Mucosa of gallbladder (tissue), 1 donor: ENCODE data around the gene NID2. TPM values are rescaled to one million over a fixed set of nuclear protein-coding genes. Genes with fewer than 3 reads are reported as not detected.

Source experiments
- DNase-seq: peaks from one replicate; pipeline ENCODE4 v3.0.0-alpha.2; 2020; ENCODE audit warnings: low spot score
- total RNA-seq: library from RNA; stranded (reverse); gene quantifications from one replicate; pipeline ENCODE4 v1.2.1, GENCODE V29; 2021
- donor health status: DM: no; HTN: no; CAD: no.

NID2 gene
- total RNA-seq, 1 donor from 2014 or later = 14.6 TPM

DNA sequence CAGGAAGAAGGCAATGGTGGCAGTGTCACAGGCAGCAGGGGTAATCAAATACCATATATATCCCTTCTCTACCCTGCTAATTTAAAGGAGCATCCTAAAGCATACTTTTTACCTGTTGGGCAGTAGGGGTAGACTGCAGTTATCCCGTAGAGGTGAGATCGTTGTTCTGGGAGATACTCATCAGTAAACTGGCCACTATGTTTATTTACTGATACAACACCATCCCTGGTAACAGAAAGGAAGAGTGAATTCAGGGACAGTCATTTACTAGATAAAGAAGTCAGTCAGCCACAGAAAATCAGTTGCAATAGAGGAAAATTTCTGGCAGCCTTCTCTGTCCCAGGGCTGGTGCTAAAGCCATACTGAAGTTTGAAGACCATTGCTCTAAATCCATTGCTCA is 63.2 kb downstream of the NID2 start:
- DNase-seq = no peak

- no peak for DNase-seq
Observed at GRCh38 chr14:52003324-52003723, 65.5 kb downstream of the NID2 start.

DNA sequence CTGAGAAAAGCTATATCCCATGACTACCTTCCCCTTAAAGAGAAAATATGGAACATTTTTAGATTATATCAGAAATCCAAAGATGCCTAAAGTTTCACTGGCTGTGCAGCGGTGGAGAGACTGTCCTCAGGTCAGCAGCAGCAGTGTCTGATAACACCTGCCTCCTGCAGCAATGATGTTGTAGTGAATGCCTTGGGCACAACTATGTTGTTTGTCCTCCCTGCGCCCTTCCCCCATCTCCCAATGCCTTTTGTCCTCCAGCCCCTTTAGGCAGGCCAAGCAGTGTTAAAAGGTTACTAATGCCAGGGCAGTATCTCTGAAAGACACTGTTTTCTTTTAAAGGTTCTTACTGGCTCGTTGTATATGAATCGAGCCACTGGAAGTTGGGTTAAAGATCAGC is 66.3 kb downstream of the NID2 start:
- no peak for DNase-seq

DNA sequence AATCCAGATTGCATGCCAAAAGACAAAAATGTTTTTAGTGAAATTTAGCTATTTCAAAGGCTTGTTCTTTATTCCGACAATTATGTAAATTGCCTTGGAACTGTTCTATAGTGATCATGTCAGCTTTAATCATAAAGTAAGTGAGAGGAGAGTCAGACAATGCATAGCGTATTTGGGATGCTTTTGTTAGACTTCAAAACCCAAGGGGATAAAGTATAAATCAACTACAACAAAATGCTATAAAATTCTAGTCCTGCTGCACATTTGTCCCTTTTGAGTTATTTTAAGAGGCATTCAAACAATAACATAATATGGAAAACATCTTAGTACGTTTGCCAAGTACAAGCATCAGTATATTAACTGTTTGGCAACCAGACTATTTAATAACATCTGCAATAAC is 68.2 kb downstream of the NID2 start:
- DNase-seq = no peak

DNA sequence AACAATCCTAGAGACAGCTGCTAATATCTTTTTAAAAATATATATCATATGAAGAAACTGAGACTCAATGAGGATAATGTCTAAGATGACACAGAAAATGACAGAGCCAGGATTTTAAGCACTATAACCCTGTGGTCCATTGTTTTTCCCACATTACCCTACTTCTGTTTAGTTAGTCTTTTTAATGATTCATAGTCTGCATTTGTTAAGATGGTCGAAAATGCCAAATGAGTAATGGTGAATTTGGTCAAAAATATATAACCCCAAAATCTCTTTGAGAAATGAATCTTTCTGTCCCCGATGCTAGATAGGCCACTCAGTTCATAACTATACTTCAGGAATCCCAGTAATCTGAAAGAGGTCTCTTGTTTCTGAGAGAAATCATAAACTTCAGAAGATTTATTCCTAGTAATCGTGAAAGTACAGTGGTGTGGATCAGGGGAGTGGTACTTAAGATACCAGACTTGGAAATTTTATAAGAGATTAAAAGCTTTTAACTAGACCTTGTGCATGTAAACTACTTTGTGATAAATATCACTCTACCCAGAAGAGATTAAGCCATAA is 68.8 kb downstream of the NID2 start:
- no peak for DNase-seq

DNA sequence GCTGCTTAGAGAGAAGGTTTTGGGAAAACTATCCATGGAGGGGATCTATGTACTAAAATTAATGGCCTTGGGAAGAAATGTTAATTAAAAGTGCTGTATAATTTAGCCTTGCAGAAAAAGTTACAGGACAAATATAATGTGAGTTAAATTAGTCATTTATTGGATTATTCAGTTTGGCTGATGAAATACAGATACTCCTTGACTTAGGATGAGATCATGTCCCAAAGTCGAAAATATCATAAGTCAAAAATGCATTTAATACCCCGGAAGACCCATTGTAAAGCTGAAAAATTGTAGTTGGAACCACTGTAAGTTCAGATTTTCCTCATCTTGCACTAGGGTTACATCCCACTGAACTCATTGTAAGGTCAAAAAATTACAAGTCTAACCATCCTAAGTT is 69.8 kb downstream of the NID2 start:
- no peak for DNase-seq

- no peak for DNase-seq
Observed at GRCh38 chr14:51998348-51998747, 70.5 kb downstream of the NID2 start.

GRCh38 chr14:51996148-51996746 is 72.6 kb downstream of the NID2 start:
- DNase-seq = no peak

GRCh38 chr14:51993285-51993920 is 75.5 kb downstream of the NID2 start:
- DNase-seq = no peak

DNA sequence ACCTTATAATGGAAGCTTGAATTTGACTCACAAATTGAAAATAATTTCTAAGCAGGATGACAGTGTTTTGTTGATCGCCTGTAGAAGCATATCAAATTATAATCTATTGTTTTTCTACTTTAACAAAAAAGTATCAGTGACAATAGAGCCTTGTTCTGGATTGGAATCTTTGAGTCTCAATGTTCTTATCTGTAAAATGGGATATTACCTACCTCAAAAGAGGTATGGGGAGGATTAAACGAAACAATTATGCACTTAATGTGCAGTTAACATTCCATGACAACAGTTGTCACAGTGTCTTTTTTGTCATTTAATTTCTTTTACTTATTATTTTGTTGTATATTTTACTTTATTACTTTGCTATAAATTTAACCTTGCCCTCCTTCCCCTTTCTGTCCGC is 78.4 kb downstream of the NID2 start:
- no peak for DNase-seq

DNA sequence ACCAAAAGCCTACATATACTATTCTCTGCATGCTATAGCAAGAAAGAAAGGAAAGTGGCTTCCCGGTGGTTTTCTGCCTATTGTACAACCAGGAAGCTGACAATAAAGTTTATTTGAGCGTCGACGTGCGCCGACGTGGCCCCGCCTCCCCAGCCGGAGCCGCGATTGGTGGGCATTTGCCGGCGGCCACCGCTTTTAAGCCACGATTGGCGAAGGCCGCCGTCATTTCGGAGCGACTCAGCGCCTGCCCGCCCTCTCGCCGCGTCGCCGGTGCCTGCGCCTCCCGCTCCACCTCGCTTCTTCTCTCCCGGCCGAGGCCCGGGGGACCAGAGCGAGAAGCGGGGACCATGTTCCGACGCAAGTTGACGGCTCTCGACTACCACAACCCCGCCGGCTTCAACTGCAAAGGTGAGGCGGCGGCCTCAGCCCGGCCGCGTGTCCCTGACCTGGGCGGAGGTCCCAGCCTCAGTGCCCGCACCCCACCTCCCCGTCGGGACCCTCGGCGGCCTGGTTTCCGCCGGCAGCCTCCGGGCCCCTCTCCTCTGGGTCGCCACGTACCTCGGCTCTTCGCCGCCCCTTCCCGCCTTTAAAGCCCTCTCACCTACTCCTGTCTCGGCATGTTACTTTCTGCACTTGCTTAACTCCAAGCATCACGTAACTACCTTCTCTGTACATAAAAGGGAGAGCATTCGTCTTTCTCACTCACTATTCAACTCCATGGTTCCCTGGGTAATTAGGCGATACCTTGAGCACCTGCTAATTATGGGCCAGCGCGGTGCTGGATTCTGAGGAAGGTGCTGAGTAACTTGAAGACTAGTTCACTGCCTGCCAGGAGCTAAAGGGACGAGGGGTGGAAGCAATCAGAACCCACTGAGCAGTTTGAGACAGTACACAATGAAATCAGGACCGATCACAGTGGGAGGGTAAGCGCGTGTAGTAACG is 79.3 kb downstream of the NID2 start, which contains the start of gene RTRAF:
Gene RTRAF (plus strand): TSS at position 254 of the 942 bp plus-strand sequence. CDS start 94 bp downstream, at position 348.
- DNase-seq = peak; percentile 94

- DNase-seq = no peak
Observed at GRCh38 chr14:51988221-51988620, 80.6 kb downstream of the NID2 start.

- DNase-seq = no peak
Observed at GRCh38 chr14:51981218-51981854, 87.5 kb downstream of the NID2 start.

- DNase-seq = peak; percentile 88
Observed at GRCh38 chr14:51979088-51979709, 89.7 kb downstream of the NID2 start.

DNA sequence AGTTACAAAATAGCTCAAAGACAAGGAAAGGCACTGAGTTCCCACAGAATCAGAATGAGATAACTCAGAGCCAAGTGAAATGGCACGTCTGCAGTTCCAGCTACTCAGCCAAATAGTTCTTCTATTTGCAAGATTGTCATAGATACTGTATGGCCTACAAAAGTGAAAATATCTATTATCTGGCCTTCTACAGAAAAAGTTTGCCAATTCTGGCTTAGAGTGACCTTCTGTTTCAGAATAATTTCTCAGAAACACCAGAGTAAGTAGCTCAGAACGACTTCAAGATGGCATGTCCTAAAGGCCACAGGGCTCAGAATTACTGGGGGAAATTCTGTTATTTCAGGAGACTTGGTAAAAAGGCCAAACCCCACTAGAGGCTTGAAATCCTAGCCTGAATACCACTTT is 90.2 kb downstream of the NID2 start:
- no peak for DNase-seq

DNA sequence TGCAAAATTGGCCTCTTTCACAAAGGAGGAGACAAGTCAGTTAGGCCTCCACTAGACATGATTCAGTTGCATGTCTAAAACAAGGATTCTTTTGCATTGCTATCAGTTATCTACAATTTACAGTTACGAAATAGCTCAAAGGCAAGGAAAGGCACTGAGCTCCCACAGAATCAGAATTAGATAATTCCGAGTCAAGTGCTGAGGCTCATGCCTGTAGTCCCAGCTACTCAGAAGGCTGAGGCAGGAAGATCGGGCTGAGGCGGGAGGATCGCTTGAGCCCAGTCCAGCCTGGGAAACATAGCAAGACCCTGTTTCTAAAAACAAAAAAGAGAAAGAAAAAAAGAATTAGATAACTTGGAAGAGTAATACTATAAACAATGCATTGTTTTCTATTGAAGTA is 91.8 kb downstream of the NID2 start:
- DNase-seq = no peak

DNA sequence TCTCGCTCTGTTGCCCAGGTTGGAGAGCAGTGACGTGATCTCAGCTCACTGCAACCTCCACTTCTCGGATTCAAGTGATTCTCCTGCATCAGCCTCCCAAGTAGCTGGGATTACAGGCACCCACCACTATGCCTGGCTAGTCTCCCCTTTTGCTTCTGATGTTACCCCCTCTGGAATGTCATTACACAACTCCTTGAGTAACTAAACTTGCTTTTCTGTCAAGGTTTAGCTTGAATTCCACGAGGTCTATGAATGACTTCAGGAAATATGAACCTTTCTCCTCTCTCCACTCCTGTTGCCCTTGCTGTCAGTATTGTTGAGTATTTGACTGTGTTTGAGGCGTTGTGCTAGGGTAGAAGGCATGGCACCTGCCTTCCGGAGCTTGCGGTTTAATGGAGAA is 96.3 kb downstream of the NID2 start:
- no peak for DNase-seq

DNA sequence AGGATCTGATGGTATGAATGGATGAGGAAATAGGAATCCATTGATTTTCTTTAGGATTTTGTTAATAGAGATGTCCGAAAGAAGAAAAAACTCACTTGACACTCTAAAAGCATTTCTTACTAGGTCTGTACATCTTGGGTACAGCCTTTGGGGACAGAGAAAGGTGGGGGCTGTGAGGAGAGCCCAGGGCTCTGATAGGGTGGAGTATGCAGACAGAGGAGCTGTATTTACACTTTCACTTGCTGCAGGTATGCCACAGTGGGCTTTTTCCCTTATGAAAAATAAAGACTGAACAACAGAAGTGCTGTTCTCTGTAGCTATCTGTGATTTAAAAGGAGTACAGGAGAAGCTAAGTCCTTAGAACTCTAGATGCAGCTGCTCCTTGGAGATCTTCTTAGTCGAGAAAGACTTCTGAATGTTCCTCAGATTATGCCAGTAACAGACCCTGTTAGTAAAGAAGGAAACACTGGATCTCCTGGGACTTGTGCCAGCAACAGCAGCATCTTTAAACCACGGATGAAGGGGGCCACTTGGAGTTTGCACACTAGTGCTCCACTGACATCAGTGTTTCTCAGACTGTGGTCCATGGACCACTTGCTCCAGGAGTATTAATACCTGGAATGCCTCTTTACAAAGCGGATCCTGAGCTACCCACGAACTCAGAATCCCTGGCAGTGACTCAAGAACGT is 98.9 kb downstream of the NID2 start:
- DNase-seq = no peak

DNA sequence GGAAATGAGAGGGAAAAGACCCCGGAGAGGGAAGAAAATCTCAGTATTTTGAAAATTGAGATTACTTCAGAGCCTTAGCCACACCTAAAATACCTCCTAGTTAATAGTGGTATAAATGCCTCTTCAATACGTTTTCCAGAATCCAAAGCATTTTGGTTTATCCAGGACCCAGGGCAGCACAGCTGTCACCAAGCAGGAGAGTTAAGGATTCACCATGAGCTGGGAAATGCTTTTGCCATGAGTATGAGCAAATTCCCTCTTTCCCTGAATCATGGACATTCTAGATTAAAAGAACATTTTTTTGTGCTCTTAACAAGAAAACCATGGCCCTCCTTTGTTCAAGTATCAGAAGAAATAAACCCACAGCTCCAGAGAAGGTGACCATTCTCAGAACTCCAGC is 101.3 kb downstream of the NID2 start:
- no peak for DNase-seq

DNA sequence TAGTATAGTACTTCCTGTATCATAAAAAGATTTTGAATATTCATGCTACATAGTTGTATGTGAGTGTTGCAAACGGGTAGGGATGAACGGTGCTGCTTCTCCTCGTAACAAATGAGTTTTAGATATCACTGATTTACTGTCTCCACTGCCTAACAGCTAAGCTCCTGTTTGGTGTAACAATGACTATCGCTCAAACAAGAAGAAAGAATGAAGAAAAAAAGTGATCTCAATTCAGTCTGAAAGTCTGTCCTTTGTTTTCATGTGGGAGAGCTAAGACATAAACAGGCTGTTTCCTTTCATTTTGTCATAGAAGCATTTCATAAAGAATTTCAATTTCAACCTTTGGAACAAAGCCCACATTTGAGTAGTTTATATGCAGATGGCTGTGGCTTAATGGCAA is 105.6 kb downstream of the NID2 start:
- no peak for DNase-seq

GRCh38 chr14:51962711-51963110 is 106.1 kb downstream of the NID2 start:
- DNase-seq = no peak
